GF-D8 (cell line): ENCODE measurements around the gene SLC47A1.
A peak's percentile ranks its signal among the peaks of the same experiment; 100 is the strongest.
"Not testable (repeated sequence)": the region's sequence is repeated elsewhere in the genome, so short reads cannot be mapped to it uniquely, and the experiment has no call there.

Experiments used
- DNase-seq: peaks from one replicate; lab custom pipeline; 2025; lab: John Stamatoyannopoulos, UW

SLC47A1 gene

DNA sequence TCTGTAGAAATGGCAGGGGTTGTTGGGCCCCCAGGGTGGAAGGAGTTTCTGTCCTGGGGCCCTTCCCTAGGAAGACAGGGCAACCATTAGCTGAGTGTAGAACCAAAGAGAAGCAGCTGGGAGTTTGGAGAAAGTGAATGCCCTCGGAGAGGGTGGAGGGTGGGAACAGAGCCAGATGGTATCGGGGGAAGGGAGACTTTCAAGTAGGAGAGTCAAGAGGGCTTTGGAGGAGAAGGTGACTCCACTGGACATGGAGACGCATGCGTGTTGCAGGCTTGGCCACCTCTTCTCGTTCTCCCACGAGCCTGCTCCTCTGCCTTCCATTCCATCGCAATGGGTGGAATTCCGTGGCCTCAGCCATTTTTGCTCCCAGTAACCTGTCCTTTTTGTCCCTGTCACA is 19.4 kb downstream of the SLC47A1 start:
- no peak for DNase-seq

DNA sequence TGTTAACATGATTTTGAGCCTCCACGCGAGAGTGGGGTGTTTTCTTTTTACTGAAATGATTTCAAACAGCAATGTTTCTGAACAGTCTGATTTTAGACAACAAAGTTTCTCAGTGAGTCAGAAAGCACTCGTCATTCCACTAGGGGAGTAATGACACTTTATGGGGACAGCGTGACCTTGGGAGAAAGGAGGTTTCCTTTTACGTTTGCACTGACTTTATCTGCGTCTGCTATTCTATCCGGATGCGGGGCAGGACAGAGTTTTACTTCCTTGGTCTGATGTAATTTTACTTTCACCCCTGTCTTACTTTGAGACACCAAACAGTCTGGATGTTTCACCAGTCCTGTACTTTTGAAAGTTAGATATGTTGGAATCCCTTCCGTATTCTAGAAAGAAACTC is 20.7 kb downstream of the SLC47A1 start:
- DNase-seq = no peak

DNA sequence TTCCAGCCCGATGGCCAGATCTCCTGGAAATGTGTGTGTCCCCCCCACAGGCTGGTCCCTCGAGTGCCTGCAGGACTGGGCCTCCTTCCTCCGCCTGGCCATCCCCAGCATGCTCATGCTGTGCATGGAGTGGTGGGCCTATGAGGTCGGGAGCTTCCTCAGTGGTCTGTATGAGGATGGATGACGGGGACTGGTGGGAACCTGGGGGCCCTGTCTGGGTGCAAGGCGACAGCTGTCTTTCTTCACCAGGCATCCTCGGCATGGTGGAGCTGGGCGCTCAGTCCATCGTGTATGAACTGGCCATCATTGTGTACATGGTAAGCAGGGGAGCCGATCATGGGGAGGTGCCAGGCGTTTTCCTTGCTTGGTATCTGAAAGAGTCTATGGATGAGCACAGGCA is 22.1 kb downstream of the SLC47A1 start:
- DNase-seq = no peak

DNA sequence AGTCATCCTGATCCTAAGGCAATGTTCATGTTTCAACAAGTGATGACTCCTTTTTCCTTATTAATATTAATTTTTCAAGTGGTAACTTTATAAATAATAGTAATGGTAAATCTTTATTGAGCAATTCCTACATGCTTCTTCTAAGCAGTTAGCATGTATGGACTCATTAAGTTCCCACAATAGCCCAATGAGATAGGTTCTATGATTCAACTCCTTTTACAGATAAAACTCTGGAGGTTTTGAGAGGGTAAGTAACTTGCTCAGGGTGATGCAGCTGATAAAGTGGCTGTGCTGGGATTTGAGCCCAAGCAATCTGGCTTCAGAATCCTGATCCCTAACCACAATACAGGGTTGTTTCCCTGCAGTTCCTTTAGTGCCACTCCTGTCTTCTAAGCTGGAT is 25.3 kb downstream of the SLC47A1 start:
- DNase-seq = no peak

DNA sequence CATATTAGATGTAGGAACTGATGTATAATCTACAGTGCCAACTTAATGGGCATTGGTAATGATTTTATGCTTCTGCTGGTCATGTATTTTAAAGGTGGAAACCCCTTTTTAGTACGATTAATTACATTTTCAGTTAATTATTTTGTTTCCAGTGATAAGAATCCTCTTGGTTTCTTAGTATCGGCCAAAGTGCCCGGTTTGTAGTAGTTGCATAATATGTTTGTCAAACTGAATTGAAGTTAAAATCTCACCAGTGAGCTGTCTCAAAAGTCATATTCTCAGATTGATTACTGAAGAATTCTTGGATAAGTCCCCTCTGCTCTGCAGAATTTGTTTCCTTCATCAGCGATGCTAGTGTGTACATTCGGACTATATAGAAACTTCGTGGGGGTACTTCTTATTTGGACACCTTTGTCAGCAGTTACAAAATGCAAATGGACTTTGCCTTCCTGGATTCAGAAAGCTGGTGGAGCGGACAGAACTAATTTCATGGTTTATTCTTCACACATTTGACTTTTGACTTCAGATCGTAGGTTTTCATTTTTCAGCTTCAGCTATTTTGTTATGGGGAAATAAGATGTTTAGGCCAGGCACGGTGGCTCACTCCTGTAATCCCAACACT is 28.2 kb downstream of the SLC47A1 start:
- no peak for DNase-seq

GRCh38 chr17:19565817-19566575 is 32.3 kb downstream of the SLC47A1 start:
- no peak for DNase-seq

DNA sequence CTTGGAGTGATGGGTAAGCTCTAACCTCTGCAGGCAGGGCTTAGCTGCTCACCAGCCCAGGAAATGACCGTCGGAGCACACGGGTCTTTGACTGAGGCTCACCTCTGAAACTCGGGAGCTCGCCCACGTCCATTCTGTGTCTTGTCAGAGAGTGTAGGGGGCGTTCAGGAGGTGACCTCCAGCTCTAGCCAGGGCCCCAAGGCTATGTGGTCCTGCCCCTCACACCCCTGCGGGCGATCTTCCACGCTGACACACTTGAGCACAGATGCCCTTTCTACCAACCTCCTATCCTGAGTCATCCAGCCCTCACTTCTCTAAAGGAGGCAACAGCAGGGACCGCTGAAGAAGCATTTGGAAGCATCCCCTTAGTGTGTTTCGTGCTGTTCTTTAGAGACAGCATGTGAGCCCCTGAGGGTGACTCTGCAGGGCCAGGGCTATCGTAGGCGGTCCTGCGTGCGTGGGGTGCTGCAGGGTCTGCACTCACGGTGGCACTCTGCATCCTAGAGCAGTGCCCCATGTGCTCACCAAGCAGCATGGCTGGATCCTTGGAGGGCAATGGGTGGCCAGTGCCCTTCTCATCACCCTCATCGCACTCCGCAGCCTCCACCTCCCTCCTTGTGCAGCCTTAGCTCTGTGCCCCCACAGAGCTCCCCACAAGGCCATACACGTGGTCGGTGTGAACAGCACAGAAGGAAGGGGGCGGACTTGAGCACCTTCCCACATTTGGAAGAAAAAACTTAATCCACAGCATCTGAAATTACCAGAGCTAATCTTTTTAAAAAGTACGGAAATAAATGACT is 33.8 kb downstream of the SLC47A1 start:
- DNase-seq = no peak

DNA sequence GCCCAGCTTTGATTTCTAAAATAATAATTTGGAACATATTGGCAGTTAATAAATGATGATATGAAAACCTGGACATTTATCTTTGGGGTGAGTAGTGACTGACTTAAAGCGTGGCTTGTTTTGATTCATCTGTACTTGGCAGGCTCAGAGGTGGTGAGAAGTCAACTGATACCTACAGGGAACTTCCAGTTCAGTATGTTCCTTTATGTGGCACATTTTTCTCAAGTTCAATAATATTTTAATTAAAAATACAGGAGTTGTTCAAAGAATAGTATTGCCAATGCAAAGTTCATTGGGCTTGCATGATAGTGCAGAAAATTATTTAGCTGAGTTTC is 34.3 kb downstream of the SLC47A1 start:
- DNase-seq = no peak

- DNase-seq = no peak
Measured at GRCh38 chr17:19569785-19570543, 36.3 kb downstream of the SLC47A1 start.

GRCh38 chr17:19570544-19571062 is 36.9 kb downstream of the SLC47A1 start:
- DNase-seq = peak; percentile 22

GRCh38 chr17:19573075-19573474 is 39.4 kb downstream of the SLC47A1 start:
- no peak for DNase-seq

GRCh38 chr17:19574956-19575355 is 41.3 kb downstream of the SLC47A1 start:
- DNase-seq = no peak

GRCh38 chr17:19578545-19578944 is 44.9 kb downstream of the SLC47A1 start:
- DNase-seq = no peak

DNA sequence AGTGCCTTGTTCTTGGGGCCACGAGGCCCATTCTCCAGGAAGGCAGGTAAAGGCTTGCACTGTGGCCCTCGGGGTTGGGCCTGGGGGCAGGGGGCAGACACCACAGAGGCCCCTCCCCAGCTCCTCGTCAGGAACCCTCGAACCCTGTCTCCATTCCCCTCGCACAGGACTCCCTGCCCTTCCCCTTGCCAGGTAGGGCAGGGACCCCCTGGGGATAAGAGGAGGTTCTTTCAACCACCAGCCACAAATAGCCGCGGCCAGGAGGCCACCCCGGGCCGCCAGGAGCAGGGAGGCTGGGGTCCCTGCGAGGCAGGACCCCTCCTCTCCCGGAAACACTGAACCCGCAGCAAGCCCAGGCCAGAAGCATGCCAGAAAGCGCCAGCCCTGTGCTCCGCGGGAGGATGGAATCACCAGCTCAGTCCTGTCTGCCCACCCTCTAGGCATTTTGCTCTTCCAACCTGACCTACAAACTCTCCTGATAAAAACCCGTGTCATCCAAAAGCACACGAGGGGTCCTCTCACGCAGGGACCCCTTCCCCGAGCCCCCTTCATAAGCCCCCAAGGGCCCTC is 45.6 kb downstream of the SLC47A1 start:
- no peak for DNase-seq

- DNase-seq = no peak
Measured at GRCh38 chr17:19579867-19580565, 46.4 kb downstream of the SLC47A1 start.

DNA sequence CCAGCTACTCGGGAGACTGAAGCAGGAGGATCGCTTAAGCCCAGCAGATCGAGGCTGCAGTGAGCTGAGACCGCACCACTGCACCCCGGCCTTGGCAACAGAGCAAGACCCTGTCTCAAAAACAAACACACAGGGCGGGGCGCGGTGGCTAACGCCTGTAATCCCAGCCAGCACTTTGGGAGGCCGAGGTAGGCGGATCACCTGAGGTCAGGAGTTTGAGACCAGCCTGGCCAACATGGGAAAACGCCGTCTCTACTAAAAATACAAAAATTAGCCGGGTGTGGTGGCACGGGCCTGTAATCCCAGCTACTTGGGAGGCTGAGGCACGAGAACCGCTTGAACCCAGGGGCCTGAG is 46.9 kb downstream of the SLC47A1 start:
- not testable (repeated sequence) for DNase-seq

DNA sequence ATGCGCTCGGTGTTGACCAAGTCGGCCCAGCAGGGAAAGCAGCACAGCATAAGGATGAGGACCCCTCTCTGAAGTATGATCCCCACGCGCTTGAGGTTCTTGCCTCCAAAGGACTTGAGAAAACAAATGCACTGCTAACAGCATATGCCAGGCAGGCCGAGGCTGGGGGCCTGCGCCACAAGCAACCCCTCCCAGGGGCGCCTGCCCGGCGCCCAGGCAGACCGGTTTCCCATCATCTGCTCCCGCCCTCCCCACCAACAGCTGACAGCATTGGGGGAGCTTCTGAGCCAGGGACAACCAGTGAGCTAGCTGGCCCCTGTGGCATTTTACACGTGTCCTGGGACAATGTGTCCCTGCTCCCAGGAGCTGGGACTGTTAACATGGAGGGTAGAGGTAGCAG is 48.5 kb downstream of the SLC47A1 start:
- not testable (repeated sequence) for DNase-seq

GRCh38 chr17:19583871-19584270 is 50.2 kb downstream of the SLC47A1 start:
- DNase-seq = no peak

GRCh38 chr17:19590451-19590850 is 56.8 kb downstream of the SLC47A1 start:
- no peak for DNase-seq

DNA sequence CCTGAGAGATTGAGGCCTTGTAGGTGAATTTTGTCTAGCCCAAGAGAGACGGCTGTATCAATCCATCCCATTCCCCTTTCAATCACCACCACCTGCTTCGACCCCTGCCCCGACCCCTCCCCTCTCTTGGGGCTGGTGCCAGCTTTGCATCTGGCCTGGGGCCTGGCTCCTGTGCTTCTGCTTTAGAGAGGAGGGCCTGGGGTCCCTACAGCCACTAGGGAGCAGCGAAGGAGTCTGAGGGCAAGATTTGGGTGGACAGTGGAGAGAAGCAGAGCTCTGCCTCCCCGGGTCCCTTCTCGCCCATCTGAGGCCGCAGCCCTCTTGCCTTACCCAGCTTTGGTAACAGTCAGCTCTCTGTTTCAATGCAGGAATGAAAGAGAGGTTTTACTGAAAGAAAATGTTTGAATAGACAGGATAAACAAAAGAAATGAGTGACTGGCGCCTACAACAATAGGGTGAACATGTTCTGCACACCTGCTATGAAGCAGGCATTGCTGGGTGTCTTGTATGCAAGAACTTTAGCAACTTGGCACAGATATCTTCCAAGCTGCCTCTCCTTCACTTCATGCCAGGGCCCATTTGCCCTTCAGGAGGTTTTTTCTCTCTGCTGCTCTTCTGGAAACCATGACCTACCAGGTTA is 57.4 kb downstream of the SLC47A1 start:
- no peak for DNase-seq

DNA sequence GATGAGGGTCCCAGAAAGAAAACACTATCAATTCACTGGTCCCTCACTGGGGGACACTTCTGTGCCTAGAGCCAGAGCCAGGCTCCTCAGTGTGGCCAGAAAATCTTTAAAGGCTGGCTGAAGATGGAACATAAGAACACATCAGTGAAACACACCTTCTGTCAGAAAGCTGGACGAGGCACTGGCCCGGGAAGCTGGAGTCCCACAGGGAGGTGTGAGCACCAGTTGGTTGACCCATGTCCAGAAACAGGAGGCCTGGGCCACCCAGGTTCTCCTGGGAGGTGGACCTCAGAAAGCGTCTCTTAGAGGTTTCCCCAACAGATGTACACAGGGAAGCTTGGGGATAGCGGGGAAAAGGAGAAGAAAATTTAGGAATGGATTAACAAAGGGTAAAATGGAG is 58.7 kb downstream of the SLC47A1 start:
- DNase-seq = no peak
